Mesothelial cell of epicardium (in vitro differentiated cells): Measurements from ENCODE around the gene CDH8. TPM values are rescaled to one million over a fixed set of nuclear protein-coding genes. Genes with fewer than 3 reads are reported as not detected.

Experiments used
- DNase-seq, 2 experiments: peaks; one replicate each; pipeline ENCODE4 v3.0.0; 2021; ENCODE audit warnings: low spot score in 2 of 2; ENCODE audit not compliant: unreplicated experiment in 2 of 2
- H3K27ac Mint-ChIP-seq: 2 replicates; pipeline ENCODE4 v1.8.0; 2021; ENCODE audit warnings: mixed read lengths
- H3K27me3 Mint-ChIP-seq: 2 replicates; pipeline ENCODE4 v1.8.0; 2021; ENCODE audit warnings: low read depth, mixed read lengths
- H3K36me3 Mint-ChIP-seq: 2 replicates; pipeline ENCODE4 v1.8.0; 2021; ENCODE audit warnings: mixed read lengths
- H3K4me1 Mint-ChIP-seq: 2 replicates; pipeline ENCODE4 v1.8.0; 2021; ENCODE audit warnings: mixed read lengths
- H3K4me3 Mint-ChIP-seq: 2 replicates; pipeline ENCODE4 v1.8.0; 2021; ENCODE audit warnings: mild to moderate bottlenecking, moderate library complexity, mixed read lengths
- H3K9me3 Mint-ChIP-seq: 2 replicates; pipeline ENCODE4 v1.8.0; 2021; ENCODE audit warnings: mixed read lengths
- CTCF ChIP-seq: fragments of 200-600 bp; sonication (generic); IDR thresholded peaks from one replicate; pipeline ENCODE4 v1.5.0; 2021; ENCODE audit warnings: antibody characterized with exemption; ENCODE audit not compliant: unreplicated experiment
- total RNA-seq: library from RNA; stranded (reverse); gene quantifications from 3 replicates; pipeline ENCODE4 v1.2.1, GENCODE V29; 2021

The CDH8 gene
- 18.8 to 22.6 TPM (median 20.2 TPM) in 3 replicates for total RNA-seq

DNA sequence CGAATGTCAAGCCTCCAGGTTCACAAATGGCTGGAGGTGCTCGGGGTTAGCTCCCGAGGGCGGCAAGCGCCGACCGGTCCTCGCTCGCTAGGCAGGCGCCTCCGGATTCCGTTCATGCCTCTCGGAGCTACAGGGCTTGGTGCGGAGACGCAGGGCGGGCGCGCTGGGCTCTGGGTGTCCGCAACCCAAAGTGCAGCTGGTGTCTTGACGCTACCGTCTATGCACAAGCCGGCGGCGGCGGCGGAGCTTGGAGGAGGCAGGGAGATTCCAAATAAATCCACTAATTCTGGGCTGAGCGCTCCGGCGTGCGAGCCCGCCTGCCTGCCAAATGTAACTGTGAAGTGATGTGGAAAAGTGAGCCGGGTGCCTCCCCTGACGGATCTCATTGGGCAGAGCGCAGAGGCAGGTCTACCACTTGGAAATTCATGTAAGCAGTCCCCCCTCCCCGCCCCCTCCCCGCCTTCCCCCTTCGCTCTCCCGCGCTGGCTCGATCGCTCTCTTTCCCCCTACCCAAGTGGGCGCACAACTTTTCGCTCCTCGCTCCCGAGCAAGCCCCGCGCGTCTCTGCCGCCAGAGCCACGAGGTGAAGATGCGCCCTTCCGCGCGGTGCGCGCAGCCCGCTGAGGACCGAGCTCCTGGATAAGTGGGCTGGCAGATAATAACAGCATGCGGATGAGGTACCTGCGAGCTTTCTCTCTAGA lies at the start of gene CDH8:
TSS of gene CDH8 (minus strand) at position 338 of the 701 bp plus-strand sequence. CDS start 15,035 bp downstream, outside the sequence.
- peak; percentile 35 to 70 for DNase-seq
- Mint-ChIP-seq H3K27ac (no peak within 1 kb of the TSS), H3K36me3 (no peaks in the 10 kb centered on the region)

GRCh38 chr16:62079236-62079635 lies 43.0 kb upstream of the CDH8 start:
- TF ChIP-seq CTCF: no peak

More for the DNA sequence above, at the start of gene CDH8:
- H3K9me3 Mint-ChIP-seq: no peaks in the 10 kb centered on the region
- H3K27me3 Mint-ChIP-seq: peaks cover 92% of the 10 kb centered on the region
- TF ChIP-seq CTCF: no peak
- peaks cover 41% of the 10 kb centered on the region for H3K4me1 Mint-ChIP-seq
- H3K4me3 Mint-ChIP-seq: peak within 1 kb of the TSS; percentile 80

DNA sequence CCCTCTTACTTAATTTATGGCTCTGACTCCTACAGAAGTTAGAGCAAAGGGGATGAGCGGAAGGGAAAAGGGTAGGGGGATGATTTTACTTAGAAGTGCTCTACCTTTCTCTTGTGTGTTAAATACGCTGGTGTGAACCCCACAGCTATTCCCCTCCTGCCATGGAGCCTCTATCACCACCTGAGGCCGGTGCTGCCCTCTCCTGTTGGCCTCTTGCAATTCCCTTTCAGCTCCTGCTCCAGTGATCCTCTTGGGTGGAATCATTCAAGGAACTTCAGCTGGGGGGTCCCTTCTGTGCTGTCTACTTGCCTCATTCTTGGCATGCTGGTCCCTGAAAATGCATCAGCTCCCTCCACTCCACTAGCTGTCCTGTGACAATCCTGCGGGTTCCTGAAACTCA lies 41.8 kb upstream of the CDH8 start:
- no peaks in the 10 kb centered on the region for H3K9me3 Mint-ChIP-seq
- no peaks in the 10 kb centered on the region for H3K4me1 Mint-ChIP-seq
- no peak for TF ChIP-seq CTCF
- no peak for DNase-seq
- no peak overlapping the region for H3K4me3 Mint-ChIP-seq
- H3K27me3 Mint-ChIP-seq: peaks cover 21% of the 10 kb centered on the region
- H3K36me3 Mint-ChIP-seq: no peaks in the 10 kb centered on the region
- H3K27ac Mint-ChIP-seq: no peak overlapping the region

More at GRCh38 chr16:62079236-62079635, 43.0 kb upstream of the CDH8 start:
- Mint-ChIP-seq H3K4me1 (no peaks in the 10 kb centered on the region), H3K9me3 (no peaks in the 10 kb centered on the region), H3K36me3 (no peaks in the 10 kb centered on the region), H3K27me3 (peaks cover 17% of the 10 kb centered on the region), H3K4me3 (no peak overlapping the region), H3K27ac (no peak overlapping the region)
- no peak for DNase-seq

DNA sequence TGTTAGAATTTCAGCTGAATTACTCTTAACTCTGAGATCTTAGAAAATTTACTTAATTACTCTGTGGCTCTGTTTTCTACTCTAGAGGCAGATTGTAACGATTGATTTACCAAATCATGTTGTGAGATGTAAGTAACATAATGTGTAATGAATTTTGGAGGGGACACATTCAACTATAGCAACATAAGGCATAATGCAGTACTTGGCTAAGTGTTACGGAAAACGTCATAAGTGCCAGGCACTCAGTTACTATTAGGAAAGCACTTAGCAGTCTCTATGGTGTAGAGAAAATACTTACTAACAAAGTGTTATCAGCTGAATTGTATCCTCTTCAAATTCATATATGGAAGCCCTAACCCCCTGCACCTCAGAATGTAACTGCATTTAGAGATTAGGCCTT lies 40.6 kb upstream of the CDH8 start:
- Mint-ChIP-seq H3K36me3 (no peaks in the 10 kb centered on the region), H3K27me3 (peaks cover 26% of the 10 kb centered on the region), H3K27ac (no peak overlapping the region), H3K9me3 (no peaks in the 10 kb centered on the region), H3K4me1 (no peaks in the 10 kb centered on the region), H3K4me3 (no peak overlapping the region)
- DNase-seq: no peak
- no peak for TF ChIP-seq CTCF

- Mint-ChIP-seq H3K36me3 (no peaks in the 10 kb centered on the region), H3K27me3 (peaks cover 20% of the 10 kb centered on the region), H3K4me1 (no peaks in the 10 kb centered on the region), H3K9me3 (no peaks in the 10 kb centered on the region), H3K4me3 (no peak overlapping the region), H3K27ac (no peak overlapping the region)
- no peak for TF ChIP-seq CTCF
- DNase-seq: no peak
Measured at GRCh38 chr16:62068747-62069146, 32.5 kb upstream of the CDH8 start.
